ENCODE data around the gene SUPT20HL2.

- TF ChIP-seq CTCF (IDR thresholded peaks at IDR 0.05) (no peak), POLR2A (IDR thresholded peaks at IDR 0.05) (no peak)
These were observed 3.7 kb upstream of the SUPT20HL2 start for GRCh38 chrX:24317567-24317966.
